ENCODE measurements around the gene DGKD.

DGKD gene

DNA sequence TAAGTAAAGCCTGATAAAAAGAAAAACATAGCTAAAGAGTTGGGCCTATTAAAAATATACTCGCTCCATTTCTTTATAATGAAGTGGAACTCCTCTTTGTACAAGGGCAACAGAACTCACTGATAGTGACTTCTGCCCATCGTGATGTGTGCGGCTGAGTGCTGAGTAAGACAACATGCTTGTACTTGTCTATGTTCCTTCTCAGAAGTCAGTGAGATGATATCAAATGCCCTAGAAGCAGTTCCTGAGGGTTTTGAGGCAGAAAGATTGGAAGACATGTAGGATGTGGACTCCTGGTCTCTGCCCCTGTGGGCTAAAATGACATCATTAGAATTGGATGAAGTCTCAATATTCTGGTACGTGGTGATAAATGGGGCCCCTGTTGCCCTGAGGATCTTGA is 138.5 kb downstream of the DGKD start:
- TF ChIP-seq ZNF274 (IDR thresholded peaks at IDR 0.05; ENCODE audit: low read depth, low read length), result no peak
- H3K4me3 ChIP-seq (ENCODE audit: low read length), result no peak overlapping the region

DNA sequence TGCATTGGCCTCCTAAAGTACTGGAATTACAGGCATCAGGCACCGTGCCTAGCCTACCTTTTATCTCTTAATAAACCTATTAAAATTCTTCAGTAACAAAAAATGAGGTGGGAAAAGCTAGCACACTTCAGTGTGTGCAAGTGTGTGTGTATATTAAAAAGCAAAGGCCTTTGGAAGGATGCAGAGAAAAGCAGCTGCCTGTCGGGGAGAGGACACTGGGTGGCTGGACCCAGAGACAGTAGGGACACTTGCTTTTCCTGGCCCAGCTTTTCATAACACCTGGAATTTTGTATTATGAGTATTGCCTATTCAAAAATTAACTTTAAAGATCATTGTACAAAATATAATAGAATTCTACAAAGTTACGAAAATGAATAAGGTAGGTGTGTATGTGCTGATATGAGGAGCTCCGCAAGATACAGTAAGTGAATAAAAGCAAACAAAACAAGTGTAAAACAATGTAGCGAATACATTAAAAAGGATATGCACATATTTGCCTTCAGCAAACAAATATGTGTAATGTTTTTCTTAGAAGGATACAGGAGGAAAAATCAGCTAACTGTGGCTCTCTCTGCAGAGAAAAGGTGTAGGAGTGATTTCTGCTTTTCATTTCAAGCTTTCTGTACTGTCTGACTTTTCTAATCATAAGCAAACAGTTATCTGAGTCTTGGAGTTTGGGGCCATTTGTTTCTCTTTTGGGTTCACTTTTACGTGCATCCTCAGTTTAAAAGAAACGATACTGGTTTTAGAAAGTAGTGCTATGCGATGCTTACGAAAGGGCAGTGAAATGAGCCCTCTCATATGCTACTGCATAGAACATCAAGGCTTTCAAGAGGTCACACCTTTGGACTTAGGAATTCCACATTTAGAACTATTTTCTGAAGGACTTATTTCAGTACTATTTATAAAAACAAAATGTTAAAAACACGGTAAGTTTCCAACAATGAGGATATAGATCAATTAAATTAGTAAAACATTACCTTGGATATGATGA is 141.5 kb downstream of the DGKD start:
- no peak for TF ChIP-seq ZNF274 (IDR thresholded peaks at IDR 0.05; ENCODE audit: low read depth, low read length)
- no peak overlapping the region for H3K4me3 ChIP-seq (ENCODE audit: low read length)

DNA sequence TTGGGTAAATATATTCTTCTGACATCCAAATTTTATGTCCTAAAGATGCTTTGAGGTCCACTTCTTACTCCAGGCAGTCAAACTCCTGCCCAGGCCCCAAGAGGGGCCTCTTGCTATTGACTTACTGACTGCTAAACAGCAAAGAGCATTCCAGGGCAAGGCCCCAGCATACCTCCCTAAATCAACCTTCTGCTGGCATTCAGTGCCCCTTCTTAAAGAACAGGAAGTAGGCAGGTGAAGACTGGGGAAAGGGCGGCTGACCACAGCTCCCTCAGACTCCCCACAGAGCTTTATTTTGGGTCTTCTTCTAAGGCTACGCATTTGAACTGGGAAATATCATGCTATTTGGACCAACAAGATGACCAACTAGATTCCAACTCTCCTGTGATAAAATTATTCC is 143.4 kb downstream of the DGKD start:
- no peak for TF ChIP-seq ZNF274 (IDR thresholded peaks at IDR 0.05; ENCODE audit: low read depth, low read length)
- H3K4me3 ChIP-seq (ENCODE audit: low read length), result no peak overlapping the region

DNA sequence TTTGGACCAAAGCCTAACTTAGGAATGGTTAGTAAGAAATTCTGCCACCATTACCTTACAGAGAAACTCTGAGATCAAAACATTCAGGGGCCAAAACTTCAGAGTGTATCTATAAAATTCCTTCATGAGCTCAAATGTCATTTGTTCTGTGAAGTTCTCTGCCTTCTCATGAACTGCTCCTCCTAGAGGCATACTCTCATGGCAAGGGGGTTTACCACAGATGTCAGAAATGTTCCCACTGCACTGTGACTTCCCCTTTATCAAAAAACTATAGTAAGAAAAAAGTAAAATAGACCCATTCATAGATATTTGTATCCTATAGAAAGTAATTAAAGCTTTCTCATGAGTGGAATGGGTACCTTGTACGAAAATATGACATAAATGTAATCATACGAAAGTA is 143.8 kb downstream of the DGKD start:
- TF ChIP-seq ZNF274 (IDR thresholded peaks at IDR 0.05; ENCODE audit: low read depth, low read length), result no peak
- no peak overlapping the region for H3K4me3 ChIP-seq (ENCODE audit: low read length)

DNA sequence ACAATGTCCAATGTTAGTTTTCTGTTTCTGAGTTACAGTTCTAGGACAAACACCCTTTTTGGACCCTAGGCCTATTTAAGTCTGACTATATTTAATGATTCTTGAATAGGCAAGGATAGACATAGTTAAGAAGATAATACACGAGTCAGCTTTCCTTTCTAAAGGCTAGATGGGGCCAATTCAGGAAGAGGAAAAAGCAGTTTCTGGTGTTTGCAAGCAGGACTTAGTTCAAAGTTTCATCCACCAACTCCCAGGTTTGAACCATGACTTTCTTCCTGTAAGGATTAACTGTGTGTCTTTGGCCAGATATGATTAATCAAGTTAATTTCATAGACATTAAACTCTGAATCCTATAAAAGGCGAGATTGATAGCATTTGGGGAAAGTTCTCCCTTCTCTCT is 145.6 kb downstream of the DGKD start:
- H3K4me3 ChIP-seq (ENCODE audit: low read length), result no peak overlapping the region
- no peak for TF ChIP-seq ZNF274 (IDR thresholded peaks at IDR 0.05; ENCODE audit: low read depth, low read length)

DNA sequence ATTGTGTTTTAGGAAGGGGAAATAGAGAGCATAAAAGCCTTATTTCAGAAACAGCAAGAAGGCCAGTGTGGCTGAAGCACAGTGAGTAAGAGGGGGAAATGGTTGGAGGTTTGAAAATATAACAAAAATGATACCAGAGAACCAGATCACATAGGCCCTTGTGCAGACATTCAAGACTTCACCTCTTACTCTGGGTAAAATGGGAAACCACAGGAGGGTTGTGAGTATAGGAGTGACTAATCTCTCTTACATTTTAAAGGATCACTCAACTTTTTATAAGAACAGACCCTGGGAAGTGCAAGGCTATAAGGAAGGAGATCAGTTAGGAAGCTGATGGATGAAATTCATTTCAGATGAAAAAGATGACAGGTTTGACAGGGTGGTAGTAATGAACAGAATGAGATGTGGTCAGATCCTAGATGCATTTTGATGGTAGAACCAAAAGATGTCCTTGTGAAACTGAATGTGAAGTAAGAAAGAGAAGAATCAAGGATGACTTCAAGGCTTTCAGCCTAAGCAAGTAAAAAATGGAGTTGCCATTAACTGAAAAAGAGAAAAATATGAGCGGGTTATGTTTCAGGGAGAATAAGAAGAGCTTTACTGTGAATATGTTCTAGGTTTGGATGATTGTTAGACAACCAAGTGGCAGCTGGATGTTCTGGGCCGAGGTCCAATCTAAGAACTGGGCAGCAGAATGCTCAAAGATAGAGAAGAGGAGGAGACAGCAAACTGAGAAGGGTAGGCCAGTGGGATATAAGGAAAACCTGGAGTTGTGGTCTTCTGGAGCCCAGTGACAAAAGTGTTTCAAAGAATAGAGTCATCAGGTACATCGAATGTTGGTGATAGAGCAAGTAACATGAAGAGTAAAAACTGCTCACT is 147.1 kb downstream of the DGKD start:
- no peak overlapping the region for H3K4me3 ChIP-seq (ENCODE audit: low read length)
- TF ChIP-seq ZNF274 (IDR thresholded peaks at IDR 0.05; ENCODE audit: low read depth, low read length), result no peak

DNA sequence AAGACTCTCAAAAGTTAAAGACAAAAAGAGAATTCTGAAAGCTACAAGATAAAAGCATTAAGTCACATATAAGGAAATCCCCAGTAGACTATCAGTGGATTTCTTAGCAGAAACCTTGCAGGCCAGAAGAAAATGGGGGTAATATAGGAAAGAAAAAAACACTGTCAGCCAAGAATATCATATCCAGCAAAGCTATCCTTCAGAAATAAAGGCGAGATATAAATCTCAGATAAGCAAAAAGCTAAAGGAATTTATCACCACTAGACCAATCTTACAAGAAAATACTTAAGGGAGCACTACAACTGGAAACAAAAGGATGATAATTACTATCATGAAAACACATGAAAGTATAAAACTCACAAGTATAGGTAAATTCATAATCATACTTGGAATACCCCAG is 149.2 kb downstream of the DGKD start:
- TF ChIP-seq ZNF274 (IDR thresholded peaks at IDR 0.05; ENCODE audit: low read depth, low read length), result no peak
- H3K4me3 ChIP-seq (ENCODE audit: low read length), result no peak overlapping the region

DNA sequence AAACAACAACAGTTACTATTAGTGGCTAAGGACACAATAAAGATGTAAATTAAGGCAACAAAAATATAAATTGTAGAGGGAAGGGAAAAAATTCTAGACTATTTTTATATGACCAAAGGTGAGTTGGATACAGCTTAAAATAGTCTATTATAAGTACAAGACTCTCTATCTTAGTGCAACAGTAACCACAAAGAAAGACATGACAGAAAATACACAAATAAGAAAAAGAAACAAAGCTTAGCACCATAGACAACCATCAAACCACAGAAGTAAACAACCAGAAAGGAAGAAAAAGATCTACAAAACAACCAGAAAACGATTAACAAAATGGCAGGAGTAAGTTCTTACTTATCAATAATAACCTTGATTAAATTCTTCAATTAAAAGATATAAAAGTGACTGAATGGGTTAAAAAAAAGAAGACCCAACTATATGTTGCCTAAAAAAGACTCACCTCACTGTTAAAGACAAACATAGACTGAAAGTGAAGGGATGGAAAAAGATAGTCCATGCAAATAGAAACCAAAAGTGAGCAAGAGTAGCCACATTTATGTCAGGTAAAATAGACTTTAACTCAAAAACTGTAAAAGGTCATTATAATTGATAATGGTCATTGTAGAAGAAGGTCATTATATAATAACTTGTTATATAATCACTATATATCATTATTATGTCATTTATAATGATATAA is 149.8 kb downstream of the DGKD start:
- no peak overlapping the region for H3K4me3 ChIP-seq (ENCODE audit: low read length)
- TF ChIP-seq ZNF274 (IDR thresholded peaks at IDR 0.05; ENCODE audit: low read depth, low read length), result no peak

DNA sequence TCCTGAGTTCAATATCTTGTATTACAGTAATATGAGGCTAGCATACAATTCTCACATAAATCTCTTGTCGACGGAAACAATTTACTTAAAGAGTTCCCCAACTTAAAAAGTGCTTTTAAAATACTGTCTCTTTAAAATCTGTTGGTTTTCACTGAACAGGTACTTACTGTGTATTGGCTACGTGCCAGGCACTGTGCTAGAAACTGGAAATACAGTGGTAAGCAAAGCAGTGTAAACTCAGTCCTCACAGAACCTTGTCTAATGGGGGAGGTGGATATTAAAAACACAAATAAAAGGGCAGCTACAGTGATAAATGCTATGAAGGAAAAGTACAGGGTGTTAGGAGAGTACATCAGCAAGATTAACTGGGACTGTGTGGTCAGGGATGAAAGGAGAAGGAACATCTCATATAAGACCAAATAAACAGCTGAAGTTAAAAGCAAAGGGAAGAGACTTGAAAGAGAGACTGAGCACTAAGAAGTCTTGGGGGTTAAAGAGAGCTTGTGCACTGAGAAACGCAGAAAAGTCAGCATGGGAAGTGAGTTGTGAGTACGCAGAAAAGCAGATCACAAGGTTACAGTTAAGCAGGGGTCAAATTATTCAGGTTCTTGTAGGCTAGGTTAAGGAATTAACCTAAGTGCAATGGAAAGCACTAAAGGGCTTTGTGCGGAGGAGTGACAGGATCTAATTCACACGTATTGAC is 159.8 kb downstream of the DGKD start:
- no peak for TF ChIP-seq ZNF274 (IDR thresholded peaks at IDR 0.05; ENCODE audit: low read depth, low read length)
- H3K4me3 ChIP-seq (ENCODE audit: low read length), result no peak overlapping the region

DNA sequence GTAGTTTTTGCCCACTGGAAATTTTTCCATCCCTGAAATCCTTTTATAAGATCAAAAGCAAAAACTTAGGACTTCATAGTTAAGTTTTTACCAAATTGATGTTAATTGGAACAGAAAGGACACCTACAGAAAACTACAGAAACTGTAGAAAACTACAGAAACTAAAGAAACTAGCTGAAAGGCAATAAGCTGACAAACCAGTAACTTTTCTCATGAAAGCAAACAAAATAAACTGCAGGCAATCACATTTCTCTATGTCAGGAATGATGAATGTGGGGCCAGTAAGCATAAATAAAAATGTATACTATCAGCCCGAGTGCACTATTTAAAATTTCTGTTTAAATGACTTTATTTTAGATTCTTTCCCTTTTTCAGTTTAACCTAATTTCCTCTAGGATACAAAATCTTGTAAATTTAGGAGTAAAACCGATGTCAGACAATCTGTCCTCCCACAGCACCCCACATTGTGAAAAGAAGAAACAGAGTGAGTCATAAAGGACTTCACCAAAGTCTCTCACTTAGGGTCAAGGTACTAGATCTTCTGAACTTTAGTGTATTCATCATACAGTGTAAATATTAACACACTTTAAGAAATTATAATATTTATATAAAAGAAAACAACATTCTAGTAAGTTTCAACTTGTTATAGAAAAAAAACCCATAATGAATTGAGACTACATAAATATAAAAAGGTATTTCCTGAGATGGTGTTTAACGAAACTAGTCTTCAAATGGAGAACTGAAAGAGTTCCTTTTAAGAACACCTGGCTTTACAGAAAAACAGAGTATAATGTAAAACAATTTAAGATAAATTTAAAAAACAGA is 165.7 kb downstream of the DGKD start:
- no peak overlapping the region for H3K4me3 ChIP-seq (ENCODE audit: low read length)
- TF ChIP-seq ZNF274 (IDR thresholded peaks at IDR 0.05; ENCODE audit: low read depth, low read length), result no peak

All from GM08714 (cell line).